Fibroblast of lung (primary cell): Measurements from ENCODE around the gene EFNA5.

ENCODE experiments used
- CTCF ChIP-seq, 2 donors: IDR thresholded peaks in 1 of 2; conservative IDR thresholded peaks in 1 of 2; 1 replicate in 1 of 2; 2 replicates in 1 of 2; pipeline ENCODE4 v1.5.1; 2011 to 2012; ENCODE audit warnings: low read length in 2 of 2, control low read depth in 1 of 2, inconsistent platforms in 1 of 2, low read depth in 1 of 2, mild to moderate bottlenecking in 1 of 2
- EZH2 ChIP-seq: IDR thresholded peaks from 2 replicates; pipeline ENCODE4 v1.5.1; 2012; ENCODE audit warnings: low read length, control low read depth, mild to moderate bottlenecking; ENCODE audit errors: missing control alignments

GRCh38 chr5:107400328-107400727, 270.4 kb downstream of the EFNA5 start:
- no peak for TF ChIP-seq CTCF (conservative IDR thresholded peaks at IDR 0.05 in 1 of 2, IDR thresholded peaks at IDR 0.05 in 1 of 2; ENCODE audit: low read depth in 1 of 2, low read length in 2 of 2)
- TF ChIP-seq EZH2, result no peak
